GM18526 (cell line): ENCODE results near the gene PHACTR1.

Experiments used
- POLR2A ChIP-seq: IDR thresholded peaks from 3 replicates; pipeline ENCODE4 v1.6.1; 2011; ENCODE audit not compliant: insufficient read length; ENCODE audit errors: extremely low read depth

The PHACTR1 gene

DNA sequence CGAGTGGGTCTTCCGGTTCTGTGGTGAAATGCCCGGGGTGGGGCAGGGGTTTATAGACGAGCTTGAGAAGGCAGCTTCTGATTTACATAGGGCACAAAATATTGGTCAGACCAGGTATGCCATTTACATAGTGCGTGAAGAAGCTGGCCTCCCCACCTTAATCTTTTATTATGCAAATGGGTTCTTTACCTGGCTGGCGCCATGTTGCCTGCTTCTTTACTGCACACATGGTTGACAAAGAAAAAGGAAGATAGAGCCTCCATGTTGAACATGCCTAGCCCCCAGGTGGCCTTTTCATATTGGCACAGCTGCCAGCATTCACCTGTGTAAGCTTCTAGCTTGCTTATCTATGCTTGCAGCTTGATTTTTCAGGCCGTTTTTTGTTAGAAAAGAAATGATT lies 276.2 kb downstream of the PHACTR1 start:
- TF ChIP-seq POLR2A: no peak

DNA sequence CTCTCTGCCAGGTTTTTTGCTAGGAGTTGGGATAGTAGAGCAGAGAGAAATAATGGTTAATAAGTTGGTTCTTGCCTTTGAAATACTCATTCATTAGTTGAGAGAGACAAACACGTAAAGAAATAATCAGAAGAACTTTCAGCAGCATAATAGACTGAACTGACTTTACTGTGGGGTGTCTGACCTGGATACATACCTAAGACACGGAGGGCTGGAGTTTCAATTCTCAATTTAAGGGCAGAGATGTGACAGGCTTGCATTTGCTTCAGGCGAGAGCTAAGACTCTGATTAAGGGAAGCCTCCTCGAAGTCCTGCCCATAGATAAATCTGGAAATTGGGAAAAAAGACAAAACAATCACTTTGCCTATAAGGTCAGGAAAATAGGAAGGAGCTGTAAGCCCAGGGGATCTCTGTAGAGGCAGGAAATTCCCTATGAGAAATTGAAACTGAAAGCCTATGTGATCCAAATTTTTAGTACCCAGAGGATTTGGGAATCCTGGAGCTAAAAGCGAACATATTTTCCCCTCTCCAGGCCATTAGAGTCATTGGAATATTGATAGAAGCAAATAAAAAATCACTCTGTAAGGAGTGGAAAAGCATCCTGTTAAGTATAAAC lies 276.8 kb downstream of the PHACTR1 start:
- no peak for TF ChIP-seq POLR2A

DNA sequence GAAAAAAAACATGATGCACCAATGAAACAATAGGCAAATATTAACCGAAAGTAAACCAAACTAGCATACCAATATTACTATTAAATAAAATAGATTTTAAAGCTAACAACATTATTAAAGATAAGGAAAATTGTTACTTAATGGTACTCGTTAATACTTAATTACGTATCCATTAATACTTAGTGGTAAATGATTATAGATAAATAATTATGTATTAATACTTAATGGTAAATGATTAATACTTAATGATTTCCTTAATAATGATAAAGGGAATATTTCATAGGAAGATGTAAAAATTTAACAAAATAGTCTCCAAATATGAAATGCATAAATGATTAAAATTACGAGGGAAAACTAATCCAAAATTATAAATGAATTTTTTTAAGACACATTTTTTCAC lies 278.9 kb downstream of the PHACTR1 start:
- no peak for TF ChIP-seq POLR2A

DNA sequence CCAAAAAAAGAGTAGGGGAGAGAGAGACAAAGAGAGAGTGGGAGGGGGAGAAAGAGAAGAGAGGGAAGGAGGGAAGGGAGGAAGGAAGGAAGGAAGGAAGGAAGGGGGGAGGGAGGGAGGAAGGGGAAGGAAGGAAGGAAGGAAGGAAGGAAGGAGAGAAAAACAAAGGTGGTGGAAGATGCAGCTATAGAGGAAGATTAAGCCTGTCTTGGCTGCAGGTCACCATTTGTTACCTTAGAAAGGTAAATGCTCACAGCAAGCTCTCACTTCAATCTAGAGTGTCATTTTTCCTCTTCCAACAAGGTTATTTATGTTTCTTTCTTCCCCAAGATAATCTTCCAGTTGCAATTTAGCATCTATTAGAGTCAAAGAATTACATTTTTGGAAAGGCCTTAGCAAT lies 284.0 kb downstream of the PHACTR1 start:
- no peak for TF ChIP-seq POLR2A

DNA sequence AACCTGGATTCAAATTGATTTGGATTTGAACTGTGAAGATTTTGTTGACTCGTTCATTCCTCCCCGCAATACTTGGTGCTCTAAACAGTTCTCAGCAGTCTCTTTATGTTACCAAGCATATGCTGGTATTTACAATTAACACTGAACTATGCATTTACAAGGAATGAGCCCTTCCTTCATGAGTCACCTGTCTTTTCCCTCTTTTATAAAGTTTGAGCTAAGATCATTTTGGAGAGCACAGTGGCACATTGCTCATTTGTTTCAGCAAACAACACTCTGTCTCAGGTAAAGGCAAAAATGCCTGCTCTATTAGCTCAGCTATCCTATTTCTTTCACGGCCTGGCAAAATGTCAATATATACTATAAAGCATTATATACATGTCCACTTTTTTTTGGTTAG lies 285.4 kb downstream of the PHACTR1 start:
- TF ChIP-seq POLR2A: no peak

DNA sequence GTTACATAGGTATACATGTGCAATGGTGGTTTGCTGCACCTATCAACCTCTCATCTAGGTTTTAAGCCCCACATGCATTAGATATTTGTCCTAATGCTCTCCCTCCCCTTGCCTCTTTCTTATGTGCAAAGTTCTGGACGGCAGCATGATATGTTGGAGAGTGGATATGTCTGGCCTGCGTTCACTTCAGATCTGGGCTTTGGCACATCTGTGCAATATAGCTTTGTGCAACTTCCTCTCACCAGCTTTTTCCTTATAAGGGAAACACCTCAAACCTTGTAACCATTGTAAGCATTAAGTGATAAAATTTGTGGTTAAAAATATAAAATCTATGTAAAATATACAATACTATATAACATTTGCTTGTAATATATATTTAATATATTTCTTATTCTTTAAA lies 288.0 kb downstream of the PHACTR1 start:
- no peak for TF ChIP-seq POLR2A

DNA sequence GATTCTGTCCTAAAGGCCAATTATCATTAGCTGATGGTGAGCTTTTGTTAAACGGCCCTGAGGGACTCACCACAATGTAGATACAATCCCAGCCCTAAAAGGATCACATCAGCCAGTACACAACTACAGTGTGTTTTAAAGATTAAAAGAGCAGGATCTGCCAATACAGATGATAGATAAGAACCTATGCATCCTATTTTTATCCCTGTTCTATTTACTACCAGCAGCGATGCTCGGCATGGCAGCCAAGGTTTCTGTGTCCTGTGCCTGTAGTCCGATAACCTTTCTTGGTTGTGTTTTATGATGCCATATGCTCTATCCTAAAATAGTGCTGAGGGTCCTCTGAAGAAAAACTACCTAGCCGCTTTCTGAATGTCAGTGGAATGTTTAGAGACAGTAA lies 289.4 kb downstream of the PHACTR1 start:
- no peak for TF ChIP-seq POLR2A

DNA sequence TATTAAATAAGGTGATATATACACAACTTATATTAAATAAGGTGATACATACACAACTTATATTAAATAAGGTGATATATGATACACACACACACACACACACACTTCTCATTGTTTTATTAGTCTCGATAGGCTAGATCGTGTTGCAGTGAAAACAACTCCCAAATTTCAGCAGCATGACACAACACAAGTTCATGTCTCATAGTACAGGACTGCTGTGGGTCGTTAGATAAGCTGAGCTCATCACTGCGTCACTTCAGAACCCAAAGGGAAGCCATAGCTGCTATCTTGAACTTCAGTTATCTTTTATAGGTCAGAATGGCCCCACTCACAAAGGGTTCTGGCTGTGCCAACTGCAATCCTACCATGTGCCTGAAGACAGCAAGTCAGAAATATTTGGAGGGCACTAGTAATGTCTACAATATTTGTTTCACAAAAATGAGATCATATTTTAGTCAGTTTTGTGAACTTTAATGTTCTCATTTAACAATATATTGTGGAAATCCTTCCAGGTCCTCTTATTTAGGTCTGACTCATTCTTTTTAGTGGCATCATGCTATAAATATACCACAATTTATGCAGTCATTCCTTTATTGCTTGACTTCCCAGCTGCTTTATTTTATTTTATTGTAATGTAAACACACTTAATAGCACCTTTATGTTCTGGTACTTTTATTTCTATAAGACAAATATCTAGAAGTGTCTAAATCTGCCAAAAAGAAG lies 290.2 kb downstream of the PHACTR1 start:
- no peak for TF ChIP-seq POLR2A

DNA sequence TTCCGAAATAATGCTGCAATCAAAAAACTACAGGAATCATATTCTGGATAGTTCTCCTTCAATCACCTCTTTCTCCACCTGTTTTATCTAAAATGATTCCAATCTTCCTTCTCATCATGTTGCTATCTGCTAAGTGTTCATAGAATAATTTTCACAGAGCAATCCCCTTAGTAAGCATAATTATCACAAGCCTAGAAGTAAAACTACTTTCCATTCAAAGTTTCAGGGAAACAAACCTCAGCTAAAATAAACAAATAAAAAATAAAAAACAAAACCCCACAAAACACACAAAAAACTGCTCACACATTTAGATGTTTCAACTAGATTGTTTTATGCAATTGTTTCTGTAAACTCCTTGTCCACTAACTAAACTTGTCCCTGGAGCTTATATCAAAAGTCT lies 291.2 kb downstream of the PHACTR1 start:
- TF ChIP-seq POLR2A: no peak

DNA sequence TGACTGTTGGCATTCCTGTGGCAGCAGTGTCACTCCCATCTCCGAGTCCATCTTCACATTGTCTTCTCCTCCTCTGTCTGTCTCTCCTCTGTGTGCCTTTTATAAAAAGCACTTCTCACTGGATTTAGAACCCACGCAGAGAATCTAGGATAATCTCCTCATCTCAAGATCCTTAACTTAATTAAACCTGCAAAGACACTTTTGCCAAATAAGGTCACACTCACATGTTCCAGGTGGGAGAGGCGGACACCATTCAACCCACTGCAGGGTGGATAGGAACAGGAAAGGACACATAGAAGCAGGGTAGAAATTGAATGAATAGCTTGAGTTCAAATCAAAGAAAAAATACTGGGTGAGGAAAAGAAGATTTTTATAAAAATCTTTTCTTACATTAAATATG lies 292.5 kb downstream of the PHACTR1 start:
- no peak for TF ChIP-seq POLR2A

DNA sequence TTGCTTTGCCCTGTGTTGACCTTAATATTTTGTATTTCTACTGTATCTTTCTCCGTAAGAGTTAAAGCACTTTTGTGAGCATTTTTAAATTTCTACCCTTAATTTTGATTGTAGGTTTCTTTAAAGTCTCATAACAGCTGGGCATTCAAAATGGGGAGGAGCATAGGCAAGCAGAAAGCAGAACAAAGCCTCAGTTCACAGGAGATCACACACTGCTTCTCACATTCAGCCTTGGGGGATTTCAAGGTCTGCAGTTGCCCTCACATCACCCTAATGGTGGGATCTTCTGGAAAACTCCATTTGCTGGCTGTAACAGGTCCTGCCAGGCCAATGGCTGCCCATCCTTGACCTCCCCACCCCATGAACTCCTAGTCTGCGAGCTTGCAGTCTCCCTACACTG lies 292.9 kb downstream of the PHACTR1 start:
- TF ChIP-seq POLR2A: no peak

DNA sequence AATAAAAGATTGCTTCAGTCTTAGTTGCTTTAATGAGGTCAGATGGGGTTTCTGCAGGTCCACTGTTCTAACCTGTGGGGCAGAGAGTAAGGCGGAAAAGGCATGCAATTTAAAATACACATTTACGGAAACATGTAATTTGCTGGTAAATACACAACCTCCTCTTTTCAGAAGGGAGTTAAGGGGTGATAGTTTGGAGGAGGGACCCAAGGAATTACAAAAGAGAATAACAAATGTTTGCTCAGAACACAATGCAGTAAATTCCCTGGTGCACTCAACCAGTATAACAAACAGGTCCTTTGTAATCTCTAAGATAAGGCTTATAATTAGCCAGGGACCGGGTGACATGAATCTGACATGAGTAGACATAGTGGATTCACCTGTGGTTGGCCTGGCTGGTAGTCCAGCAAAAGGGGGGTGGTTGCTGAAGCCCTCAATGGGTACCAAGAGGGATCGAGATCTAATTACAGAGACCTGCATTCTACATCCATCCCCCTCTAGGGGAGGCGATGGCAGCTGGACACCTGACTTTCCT lies 295.1 kb downstream of the PHACTR1 start:
- no peak for TF ChIP-seq POLR2A

DNA sequence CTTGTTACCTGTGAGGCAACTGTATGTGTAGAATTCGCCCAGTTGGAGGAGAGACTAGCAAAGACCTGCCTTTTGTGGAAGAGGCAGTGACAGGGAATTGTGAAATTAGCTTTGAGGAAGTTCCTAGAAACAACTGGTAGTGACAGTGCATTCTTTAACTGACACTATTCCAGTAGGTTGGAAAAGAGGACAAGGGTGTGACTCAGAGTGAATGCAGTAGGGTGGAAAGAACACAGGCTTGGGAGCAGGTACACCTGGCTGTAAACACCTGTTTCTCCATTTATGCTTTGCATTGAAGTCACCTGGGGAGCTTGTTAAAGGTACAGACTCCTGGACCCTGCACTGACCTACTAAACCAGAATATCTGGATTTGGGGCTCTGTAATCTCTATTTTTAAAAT lies 295.7 kb downstream of the PHACTR1 start:
- TF ChIP-seq POLR2A: no peak

DNA sequence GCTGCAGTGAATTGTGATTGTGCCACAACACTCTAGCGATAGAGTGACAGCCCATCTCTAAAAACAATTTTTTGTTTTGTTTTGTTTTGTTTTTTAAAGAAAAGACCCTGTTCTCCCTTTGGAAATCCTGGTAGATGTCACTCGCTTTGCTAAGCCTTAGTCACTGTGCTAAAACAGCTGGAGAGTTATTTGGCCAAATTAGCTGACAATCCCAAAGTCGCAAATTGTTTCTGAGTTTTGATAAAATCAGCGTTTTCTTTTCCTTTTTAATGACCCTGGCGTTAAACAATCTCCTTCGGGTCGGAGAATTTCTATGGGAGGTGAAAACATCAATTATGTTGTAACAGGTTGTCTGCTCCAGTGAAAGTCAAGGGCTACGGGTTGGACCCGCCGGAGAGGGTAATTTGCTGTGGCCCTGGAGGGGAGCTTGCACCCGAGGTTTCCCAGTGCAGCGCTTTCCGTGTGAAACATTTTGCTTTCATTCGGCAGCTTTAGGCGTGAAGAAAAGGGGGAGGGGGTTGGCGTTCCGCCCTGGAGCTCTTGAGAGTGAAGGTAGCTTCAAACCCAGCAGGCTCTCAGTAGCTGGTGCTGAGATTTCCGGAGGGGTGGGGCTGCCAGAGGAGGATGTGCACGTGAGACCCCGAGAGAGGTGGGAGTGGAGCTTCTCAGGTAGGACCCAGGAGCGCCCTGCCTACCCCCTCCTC lies 296.6 kb downstream of the PHACTR1 start:
- no peak for TF ChIP-seq POLR2A

DNA sequence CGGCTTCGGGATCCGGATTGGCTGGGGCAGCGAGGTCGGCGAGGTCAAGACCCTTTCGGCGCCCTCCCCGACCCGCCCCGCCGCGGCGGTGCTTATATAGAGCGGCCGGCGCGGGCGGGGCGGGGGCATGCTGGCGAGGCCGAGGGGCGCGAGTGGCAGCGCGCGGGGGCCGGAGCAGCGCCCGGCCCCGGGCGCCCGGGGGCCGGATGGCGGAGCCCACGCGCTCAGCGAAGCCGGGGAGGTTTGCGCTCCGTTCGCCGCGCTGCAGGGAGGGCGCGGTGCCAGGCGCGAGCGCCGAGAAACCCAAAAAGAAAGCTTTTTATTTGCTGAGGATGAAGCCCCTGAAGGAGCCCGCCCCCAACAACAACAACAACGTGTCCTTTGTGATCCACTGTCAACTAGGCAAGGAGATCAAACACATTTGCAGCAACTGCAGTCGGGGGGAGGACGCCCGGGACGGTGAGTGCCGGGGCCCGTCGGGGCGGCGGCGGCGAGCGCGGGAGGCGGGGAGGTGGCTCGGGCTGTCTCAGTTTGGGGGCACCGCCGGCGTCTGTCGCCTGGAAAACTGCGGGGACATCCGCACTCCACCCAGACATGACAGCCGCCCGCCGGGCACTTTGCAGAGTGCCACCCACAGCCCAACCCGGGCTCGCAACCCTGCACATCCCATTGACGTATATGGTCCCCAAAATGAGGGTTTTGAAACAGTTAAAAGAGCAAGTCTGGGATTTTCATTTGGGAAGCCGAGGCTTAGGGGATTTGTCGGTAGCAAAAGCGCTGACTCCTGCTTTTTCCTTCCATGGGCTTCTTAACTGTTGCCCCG lies 297.3 kb downstream of the PHACTR1 start:
- TF ChIP-seq POLR2A: no peak

DNA sequence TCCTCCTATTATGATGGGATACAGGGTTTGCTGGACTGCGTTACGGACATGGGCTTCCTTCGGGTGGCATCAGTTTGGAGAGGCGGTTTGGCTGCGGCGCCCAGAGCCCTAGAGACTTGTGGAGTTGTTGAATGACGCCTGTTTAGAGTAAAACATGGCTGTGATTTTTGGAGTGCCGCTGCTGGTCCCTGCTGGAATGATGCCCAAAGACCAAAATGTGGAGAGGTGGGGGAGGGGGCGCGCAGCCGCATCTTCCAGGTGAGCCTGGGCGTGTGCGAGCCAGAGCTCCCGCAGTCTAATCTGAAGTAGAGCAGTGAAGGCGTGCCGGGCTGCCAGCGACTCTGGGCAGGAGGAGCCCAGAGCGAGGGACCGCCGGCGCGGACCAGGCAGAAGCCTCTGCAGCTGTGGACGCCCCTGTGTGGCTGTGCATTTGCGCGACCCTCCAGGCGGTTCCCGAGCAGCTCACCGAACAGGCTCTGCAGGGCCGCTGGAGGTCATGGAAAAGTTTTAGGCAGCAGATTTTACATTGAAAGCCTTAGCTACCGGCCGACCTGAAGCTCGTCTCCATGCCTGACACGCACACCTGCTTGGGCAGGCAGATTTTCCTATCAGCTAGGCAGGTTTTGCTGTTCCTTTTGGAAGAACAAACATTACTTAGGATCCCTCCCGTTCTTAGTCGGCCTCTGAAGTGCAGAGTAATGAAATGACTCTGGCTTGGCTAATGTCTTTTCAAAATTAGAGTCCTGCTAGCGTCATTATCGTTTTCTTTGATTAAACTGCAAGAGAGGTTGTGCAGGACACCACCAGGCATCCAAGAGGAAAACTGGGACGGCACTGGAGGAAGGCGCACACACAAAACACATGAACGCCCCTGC lies 298.2 kb downstream of the PHACTR1 start:
- TF ChIP-seq POLR2A: no peak
